ENCODE data around the gene SAMMSON. TPM values are rescaled to one million over a fixed set of nuclear protein-coding genes. Genes with fewer than 3 reads are reported as not detected.

Gene SAMMSON
- total and polyA plus RNA-seq, 2 of the 4 experiments (the other 2 are of a cell fraction): not detected

DNA sequence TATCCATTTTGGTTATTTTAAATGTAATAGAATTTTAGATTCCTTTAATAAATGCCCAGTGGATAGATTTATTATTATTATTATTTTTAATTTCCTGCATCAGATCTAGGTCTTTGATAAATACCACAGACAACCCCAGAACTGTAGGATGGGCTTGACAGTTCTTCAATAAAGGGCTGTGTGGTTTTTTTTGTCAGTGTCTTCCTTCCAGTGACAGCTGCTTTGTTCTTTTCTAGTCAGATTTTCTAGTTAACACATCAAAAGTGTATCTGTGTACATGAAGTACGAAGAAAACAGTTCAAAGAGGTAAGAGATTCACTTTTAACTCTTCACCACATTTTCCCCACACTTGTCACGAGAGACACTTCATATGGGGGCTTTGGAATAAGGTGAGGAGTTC lies 120.3 kb downstream of the SAMMSON start:
- Histone ChIP-seq H3K27ac (ENCODE audit: insufficient read depth, low read length) (no peak overlapping the region), H3K18ac (ENCODE audit: low read depth, low read length) (no peak overlapping the region), H2BK15ac (ENCODE audit: low read depth, low read length) (no peak overlapping the region), H3K9me3 (ENCODE audit: control insufficient read depth, insufficient read depth, low read length) (no peaks in the 10 kb centered on the region), H3K56ac (ENCODE audit: extremely low read depth, insufficient read depth, low read length) (no peak overlapping the region), H4K91ac (ENCODE audit: insufficient read depth, low read depth, low read length) (no peak overlapping the region), H3K9me1 (ENCODE audit: insufficient read depth, low read length) (no peaks in the 10 kb centered on the region), H2AK9ac (replicated peaks; ENCODE audit: low read depth, low read length, poor library complexity) (no peak overlapping the region), H3K4me1 (ENCODE audit: control insufficient read depth, insufficient read depth, low read length) (no peaks in the 10 kb centered on the region), H3K23ac (ENCODE audit: low read depth, low read length) (no peak overlapping the region), H2BK20ac (ENCODE audit: low read depth, low read length) (no peak overlapping the region), H3K4me2 (ENCODE audit: low read depth, low read length) (no peak overlapping the region), H4K20me1 (ENCODE audit: insufficient read depth, low read length) (no peaks in the 10 kb centered on the region), H2AK5ac (ENCODE audit: low read depth, low read length) (no peak overlapping the region), H3K36me3 (ENCODE audit: control insufficient read depth, insufficient read depth, low read length) (no peaks in the 10 kb centered on the region), H4K8ac (ENCODE audit: low read depth in 2 of 2, low read length in 2 of 2) (no peak overlapping the region), H3K4me3 (ENCODE audit: insufficient read depth, low read depth, low read length) (no peak overlapping the region), H3K9ac (ENCODE audit: low read depth, low read length) (no peak overlapping the region), H3K4ac (ENCODE audit: low read depth, low read length) (no peak overlapping the region), H2BK120ac (ENCODE audit: low read depth, low read length) (no peak overlapping the region), H4K5ac (ENCODE audit: low read depth, low read length) (no peak overlapping the region), H3K79me1 (ENCODE audit: low read depth in 1 of 2, low read length in 2 of 2) (no peaks in the 10 kb centered on the region), H3K27me3 (ENCODE audit: control insufficient read depth, insufficient read depth, low read length) (no peaks in the 10 kb centered on the region), H2AFZ (replicated peaks; ENCODE audit: low read length, poor library complexity) (no peak overlapping the region), H2BK5ac (ENCODE audit: low read depth, low read length, poor library complexity, severe bottlenecking) (no peak overlapping the region), H3K14ac (replicated peaks; ENCODE audit: low read depth, low read length) (no peak overlapping the region)
- intact Hi-C loops (cut with micrococcal nuclease) (loop anchor here (1.0 kb wide), 1 partner anchor 239 kb away; no protein-coding TSS in a partner anchor), in situ Hi-C loops (cut with MboI; ENCODE audit: low sequenced_read_pairs) (no loop called here), dilution Hi-C loops (cut with HindIII; ENCODE audit: low sequenced_read_pairs, unreplicated experiment) (no loop called here)
- TF ChIP-seq RFX5 (IDR thresholded peaks at IDR 0.05; ENCODE audit: low read depth, low read length) (no peak), MXI1 (IDR thresholded peaks at IDR 0.05; ENCODE audit: borderline replicate concordance, low read depth, low read length) (no peak), BHLHE40 (IDR thresholded peaks at IDR 0.05; ENCODE audit: low read depth, low read length) (no peak), CEBPB (IDR thresholded peaks at IDR 0.05; ENCODE audit: low read depth, low read length) (no peak), POLR2A (IDR thresholded peaks at IDR 0.05; ENCODE audit: low read depth, low read length) (no peak), FOS (IDR thresholded peaks at IDR 0.05; ENCODE audit: low read depth, low read length) (no peak), MAZ (IDR thresholded peaks at IDR 0.05; ENCODE audit: borderline replicate concordance, low read depth, low read length) (no peak), RCOR1 (IDR thresholded peaks at IDR 0.05; ENCODE audit: insufficient replicate concordance, low read length) (no peak), NFE2L2 (IDR thresholded peaks at IDR 0.05; ENCODE audit: low read depth, low read length) (no peak), ELK1 (IDR thresholded peaks at IDR 0.05; ENCODE audit: borderline replicate concordance, low read depth, low read length) (no peak), CHD1 (IDR thresholded peaks at IDR 0.05; ENCODE audit: low read depth, low read length) (no peak), SMC3 (IDR thresholded peaks at IDR 0.05; ENCODE audit: low read depth, low read length) (no peak), MAFK (IDR thresholded peaks at IDR 0.05; ENCODE audit: low read depth, low read length) (no peak), RAD21 (IDR thresholded peaks at IDR 0.05; ENCODE audit: low read length) (no peak)
- TF ChIP-seq, protein P1, sequence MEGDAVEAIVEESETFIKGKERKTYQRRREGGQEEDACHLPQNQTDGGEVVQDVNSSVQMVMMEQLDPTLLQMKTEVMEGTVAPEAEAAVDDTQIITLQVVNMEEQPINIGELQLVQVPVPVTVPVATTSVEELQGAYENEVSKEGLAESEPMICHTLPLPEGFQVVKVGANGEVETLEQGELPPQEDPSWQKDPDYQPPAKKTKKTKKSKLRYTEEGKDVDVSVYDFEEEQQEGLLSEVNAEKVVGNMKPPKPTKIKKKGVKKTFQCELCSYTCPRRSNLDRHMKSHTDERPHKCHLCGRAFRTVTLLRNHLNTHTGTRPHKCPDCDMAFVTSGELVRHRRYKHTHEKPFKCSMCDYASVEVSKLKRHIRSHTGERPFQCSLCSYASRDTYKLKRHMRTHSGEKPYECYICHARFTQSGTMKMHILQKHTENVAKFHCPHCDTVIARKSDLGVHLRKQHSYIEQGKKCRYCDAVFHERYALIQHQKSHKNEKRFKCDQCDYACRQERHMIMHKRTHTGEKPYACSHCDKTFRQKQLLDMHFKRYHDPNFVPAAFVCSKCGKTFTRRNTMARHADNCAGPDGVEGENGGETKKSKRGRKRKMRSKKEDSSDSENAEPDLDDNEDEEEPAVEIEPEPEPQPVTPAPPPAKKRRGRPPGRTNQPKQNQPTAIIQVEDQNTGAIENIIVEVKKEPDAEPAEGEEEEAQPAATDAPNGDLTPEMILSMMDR (conservative IDR thresholded peaks at IDR 0.05; ENCODE audit: low read depth, low read length): no peak
- no TSS peak for BruUV-seq (replicated peaks)
- WGBS, 2 experiments (ENCODE audit: extremely low coverage in 2 of 2, insufficient read length in 1 of 2): no CpG with 5 or more reads among the region's 2 CpGs
- CTCF ChIA-PET: interaction anchor here (0.5 to 1.2 kb wide), 5 partner anchors 11 to 1177 kb away, joined by 3 to 6 read pairs (median 4); no protein-coding TSS in a partner anchor
- ATAC-seq (ENCODE audit: low read depth) (no peak), DNase-seq (no peak)
- POLR2A ChIA-PET (ENCODE audit: unreplicated experiment): no interaction called here
